Stimulated activated CD4-positive, alpha-beta T cell treated with anti-CD3 and anti-CD28 coated beads, Interleukin-12 subunit alpha, Interleukin-12 subunit beta, amount 100 ng/mL, for 4 hours (primary cell): Measurements from ENCODE around the gene MMRN1.

Experiments
- DNase-seq: peaks from one replicate; pipeline ENCODE4 v3.0.0-alpha.2; 2020

Gene MMRN1

DNA sequence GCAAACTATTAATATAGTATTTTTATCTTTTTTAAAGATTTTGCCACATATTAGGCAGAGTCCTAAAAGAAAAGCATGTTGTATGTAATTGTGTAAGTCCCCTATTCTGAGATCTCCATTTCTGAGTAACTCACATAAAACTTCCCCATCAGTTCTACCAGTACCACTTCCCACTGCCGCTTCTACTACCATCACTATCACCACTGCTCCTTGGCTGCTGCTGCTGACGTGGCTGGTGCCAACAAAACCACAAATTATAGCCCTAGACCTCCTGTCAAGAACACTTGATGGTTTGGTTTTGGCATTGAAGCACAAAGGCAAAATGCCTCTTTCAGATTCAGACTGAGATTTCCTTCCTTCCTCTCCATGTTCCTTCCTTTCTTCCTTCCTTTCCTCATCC lies 106.4 kb downstream of the MMRN1 start:
- no peak for DNase-seq

DNA sequence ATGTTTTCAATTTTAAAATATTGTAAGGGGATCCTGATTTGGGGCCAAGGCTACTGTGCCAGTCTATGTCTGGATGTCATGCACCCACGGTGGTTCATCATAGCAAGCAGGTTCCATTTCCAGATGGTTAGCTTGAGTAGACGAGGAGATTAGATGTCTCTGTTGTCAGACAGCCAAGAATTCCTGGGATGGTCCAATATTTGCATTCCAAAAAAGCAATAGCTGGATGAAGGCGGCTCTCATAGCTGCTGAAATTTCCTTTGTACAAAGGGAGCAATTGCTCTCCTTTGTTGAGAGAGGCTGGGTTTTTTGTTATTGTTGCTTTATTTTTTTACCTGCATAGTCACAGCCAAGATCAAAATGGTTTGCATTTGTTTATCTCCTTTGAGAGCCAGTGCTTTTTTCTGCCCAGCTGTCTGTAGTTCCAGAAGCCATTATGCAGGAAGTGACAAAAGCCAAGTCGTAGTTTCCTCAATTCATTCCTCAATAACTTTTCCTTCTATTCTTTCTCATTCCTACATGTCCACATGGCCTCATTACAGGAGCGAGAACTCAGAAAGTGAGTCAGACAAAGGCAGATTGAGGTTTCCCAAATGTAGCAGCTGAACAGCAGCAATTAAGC lies 107.9 kb downstream of the MMRN1 start:
- no peak for DNase-seq
